ENCODE measurements around the gene NT5C1B. TPM values are rescaled to one million over a fixed set of nuclear protein-coding genes. Genes with fewer than 3 reads are reported as not detected.

The NT5C1B gene
- total RNA-seq, 2 donors from 2014 or later = not detected

DNA sequence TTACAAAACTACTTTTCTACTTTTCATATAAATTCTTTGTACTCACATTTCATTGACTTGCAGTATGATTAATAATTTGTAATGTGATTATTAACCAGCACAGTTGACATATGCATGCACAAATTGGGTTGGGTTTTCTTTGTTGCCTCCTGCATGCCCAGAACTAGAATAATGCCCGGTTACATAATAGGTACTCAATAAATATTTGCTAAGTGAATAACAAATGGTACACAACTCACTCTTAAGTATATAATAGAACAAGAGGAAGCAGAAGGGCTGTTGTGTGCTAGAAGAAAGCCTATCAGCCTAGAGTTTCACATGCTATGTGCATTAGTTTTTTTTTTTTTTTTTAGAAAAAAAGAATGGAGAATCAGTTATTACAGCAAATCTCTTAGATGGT is 38.2 kb downstream of the NT5C1B start:
- no peak overlapping the region for H3K27ac Mint-ChIP-seq
- H3K4me3 Mint-ChIP-seq = no peak overlapping the region
- H3K27me3 Mint-ChIP-seq = no peaks in the 10 kb centered on the region
- no peaks in the 10 kb centered on the region for H3K9me3 Mint-ChIP-seq
- ATAC-seq (replicated peaks) = no peak
- peaks cover 12% of the 10 kb centered on the region for H3K4me1 Mint-ChIP-seq
- peaks cover 38% of the 10 kb centered on the region for H3K36me3 Mint-ChIP-seq (ENCODE audit: low read depth)

DNA sequence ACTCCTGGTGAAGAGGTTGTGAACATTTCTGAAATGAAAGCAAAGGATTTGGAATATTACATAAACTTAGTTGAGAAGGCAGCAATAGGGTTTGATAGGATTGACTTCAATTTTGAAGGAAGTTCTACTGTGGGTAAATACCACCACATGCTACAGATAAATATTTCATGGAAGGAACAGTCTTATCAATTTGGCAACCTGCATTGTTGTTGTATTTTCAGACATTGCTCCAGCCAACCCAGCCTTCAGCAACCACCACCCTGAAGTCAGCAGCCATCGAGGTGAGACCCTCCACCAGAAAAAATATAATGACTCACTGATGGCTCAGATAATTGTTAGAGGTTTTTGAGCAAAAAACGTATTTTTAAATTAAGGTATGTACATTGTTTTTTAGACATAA is 38.9 kb downstream of the NT5C1B start:
- Mint-ChIP-seq H3K27ac (no peak overlapping the region), H3K27me3 (no peaks in the 10 kb centered on the region), H3K4me1 (peaks cover 12% of the 10 kb centered on the region), H3K9me3 (no peaks in the 10 kb centered on the region), H3K36me3 (ENCODE audit: low read depth) (peaks cover 33% of the 10 kb centered on the region), H3K4me3 (no peak overlapping the region)
- ATAC-seq (replicated peaks) = no peak

DNA sequence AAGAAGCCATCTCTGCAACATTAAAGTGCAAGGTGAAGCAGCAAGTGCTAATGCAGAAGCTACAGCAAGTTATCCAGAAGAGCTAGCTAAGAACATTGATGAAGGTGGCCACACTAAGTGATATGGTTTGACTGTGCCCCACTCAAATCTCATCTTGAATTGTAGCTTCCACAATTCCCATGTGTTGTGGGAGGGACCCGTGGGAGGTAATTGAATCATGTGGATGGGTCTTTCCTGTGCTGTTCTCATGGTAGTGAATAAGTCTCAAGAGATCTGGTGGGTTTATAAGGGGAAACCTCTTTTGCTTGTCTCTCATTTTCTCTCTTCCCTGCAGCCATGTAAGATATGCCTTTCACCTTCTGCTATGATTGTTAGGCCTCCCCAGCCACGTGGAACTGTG is 40.3 kb downstream of the NT5C1B start:
- Mint-ChIP-seq H3K4me1 (peaks cover 12% of the 10 kb centered on the region), H3K9me3 (no peaks in the 10 kb centered on the region), H3K4me3 (no peak overlapping the region), H3K27me3 (no peaks in the 10 kb centered on the region), H3K36me3 (ENCODE audit: low read depth) (peaks cover 21% of the 10 kb centered on the region), H3K27ac (no peak overlapping the region)
- ATAC-seq (replicated peaks) = no peak

DNA sequence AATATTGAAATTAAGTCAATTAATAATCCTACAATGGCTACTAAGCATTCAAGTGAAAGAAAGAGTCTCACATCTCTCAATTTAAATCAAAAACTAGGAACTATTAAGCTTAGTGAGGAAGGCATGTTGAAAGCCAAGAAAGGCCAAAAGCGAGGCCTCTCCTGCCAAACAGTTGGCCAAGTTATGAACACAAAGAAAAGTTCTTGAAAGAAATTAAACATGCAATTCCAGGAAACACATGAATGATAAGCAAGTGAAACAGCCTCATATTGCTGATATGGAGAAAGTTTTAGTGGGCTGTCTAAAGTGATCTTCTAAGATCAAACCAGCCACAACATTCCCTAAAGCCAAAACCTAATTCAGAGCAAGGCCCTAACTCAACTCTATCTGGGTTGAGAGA is 40.7 kb downstream of the NT5C1B start:
- H3K9me3 Mint-ChIP-seq = no peaks in the 10 kb centered on the region
- ATAC-seq (replicated peaks) = no peak
- H3K27me3 Mint-ChIP-seq = no peaks in the 10 kb centered on the region
- no peak overlapping the region for H3K4me3 Mint-ChIP-seq
- H3K27ac Mint-ChIP-seq = no peak overlapping the region
- peaks cover 12% of the 10 kb centered on the region for H3K4me1 Mint-ChIP-seq
- H3K36me3 Mint-ChIP-seq (ENCODE audit: low read depth) = peaks cover 18% of the 10 kb centered on the region

DNA sequence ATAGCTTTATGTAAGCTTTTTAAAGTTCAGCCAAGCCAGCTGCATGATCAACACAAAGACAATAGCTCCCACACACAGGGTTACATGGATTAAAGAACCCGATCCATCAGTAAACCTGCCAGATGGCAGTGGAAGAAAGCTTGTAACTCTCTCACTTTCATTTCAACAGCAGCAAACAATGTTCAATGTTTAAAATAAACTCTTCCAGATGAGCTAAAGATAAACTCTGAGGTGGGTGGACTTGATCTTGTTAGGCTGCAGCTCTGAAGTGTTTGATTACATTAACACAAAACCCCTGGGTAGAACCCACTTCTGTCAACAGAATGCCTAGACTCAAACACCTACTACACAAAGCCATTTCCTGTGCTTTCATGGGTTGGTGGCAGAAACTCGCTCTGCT is 42.8 kb downstream of the NT5C1B start:
- Mint-ChIP-seq H3K27me3 (peaks cover 4% of the 10 kb centered on the region), H3K4me3 (no peak overlapping the region), H3K36me3 (ENCODE audit: low read depth) (peaks cover 1% of the 10 kb centered on the region), H3K27ac (no peak overlapping the region), H3K4me1 (peaks cover 3% of the 10 kb centered on the region), H3K9me3 (peaks cover 5% of the 10 kb centered on the region)
- no peak for ATAC-seq (replicated peaks)

DNA sequence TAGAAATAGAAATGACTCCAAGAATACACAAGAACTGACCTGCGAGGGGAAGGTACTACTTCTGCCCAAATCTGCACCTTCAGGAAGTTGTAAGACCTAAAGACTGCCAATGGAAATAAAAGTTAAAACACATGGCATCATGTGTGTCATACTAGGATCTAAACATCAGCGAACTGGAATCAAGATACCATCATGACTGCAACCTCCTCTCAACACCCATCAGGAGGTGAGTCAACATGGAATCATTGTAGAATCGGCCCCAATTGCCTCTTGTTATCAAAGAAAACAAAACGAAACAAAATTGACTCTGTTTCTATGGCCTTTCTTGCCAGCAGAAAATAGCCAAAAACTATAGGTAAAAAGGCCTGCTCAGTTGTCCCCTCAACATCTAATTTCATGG is 44.0 kb downstream of the NT5C1B start:
- Mint-ChIP-seq H3K9me3 (peaks cover 11% of the 10 kb centered on the region), H3K27ac (no peak overlapping the region), H3K27me3 (peaks cover 9% of the 10 kb centered on the region), H3K4me1 (peaks cover 3% of the 10 kb centered on the region), H3K36me3 (ENCODE audit: low read depth) (no peaks in the 10 kb centered on the region), H3K4me3 (no peak overlapping the region)
- ATAC-seq (replicated peaks) = peak; percentile 77

DNA sequence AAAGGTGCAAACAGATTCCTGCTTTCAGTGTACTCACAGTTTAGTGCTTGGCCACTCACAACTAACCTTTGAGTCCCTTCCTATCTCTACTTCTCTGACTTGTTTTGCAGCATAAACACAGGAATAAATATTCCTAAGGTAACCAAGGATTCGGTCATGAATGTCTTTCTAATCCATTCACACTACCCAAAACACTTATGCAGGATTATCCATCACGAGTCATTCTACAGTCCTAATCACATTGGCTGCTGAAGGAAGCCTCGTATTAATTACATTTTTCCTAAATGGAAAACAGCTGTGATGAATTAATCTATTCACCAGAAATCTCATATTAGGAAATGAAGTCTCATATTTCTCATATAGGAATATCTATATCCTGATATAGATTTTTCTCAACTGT is 45.2 kb downstream of the NT5C1B start:
- no peak for ATAC-seq (replicated peaks)
- H3K9me3 Mint-ChIP-seq = peaks cover 11% of the 10 kb centered on the region

DNA sequence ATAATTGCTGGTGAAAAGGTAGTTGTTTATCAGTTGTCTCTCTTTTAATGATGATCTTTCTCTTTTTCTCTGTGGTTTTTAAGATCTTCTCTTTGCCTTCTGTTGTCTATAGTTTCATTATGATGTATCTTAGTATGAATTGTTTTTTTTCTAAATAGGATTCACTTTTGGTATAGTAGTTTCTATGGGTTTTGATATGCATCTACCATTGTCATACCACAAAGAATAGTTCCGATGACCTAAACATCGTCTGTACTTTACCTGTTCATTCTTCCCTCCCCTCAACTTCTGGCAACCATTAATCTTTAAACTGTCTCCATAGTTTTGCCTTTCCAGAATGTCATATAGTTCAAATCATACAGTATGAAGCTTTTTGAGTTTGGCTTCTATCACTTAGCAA is 48.5 kb downstream of the NT5C1B start:
- Mint-ChIP-seq H3K4me1 (no peaks in the 10 kb centered on the region), H3K4me3 (no peak overlapping the region), H3K27ac (no peak overlapping the region), H3K36me3 (ENCODE audit: low read depth) (no peaks in the 10 kb centered on the region), H3K9me3 (peaks cover 11% of the 10 kb centered on the region), H3K27me3 (peaks cover 12% of the 10 kb centered on the region)
- peak; percentile 75 for ATAC-seq (replicated peaks)

More for the DNA sequence above, 45.2 kb downstream of the NT5C1B start:
- Mint-ChIP-seq H3K36me3 (ENCODE audit: low read depth) (no peaks in the 10 kb centered on the region), H3K4me3 (no peak overlapping the region), H3K4me1 (peaks cover 3% of the 10 kb centered on the region), H3K27me3 (peaks cover 9% of the 10 kb centered on the region), H3K27ac (no peak overlapping the region)

DNA sequence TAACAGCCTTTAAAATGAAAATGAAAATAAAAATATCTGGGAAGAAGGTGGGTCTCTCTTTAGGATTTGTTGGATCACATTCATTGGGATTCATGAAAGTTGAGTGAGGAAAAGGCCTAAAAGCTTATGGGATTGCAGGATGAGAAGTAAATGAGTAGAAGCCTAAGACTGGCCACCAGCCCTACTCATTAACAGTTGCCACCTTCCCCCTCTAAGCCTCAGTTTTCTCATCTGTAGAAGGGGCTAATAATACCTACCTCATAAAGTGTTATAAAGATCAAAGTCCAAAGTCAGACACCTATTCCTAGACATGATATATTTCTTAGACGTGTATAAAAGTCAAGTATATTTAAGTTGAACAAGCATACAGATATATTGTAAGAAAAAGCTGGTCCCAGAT is 52.7 kb downstream of the NT5C1B start:
- ATAC-seq (replicated peaks) = no peak
- Mint-ChIP-seq H3K27me3 (peaks cover 13% of the 10 kb centered on the region), H3K9me3 (peaks cover 11% of the 10 kb centered on the region), H3K27ac (no peak overlapping the region), H3K4me3 (no peak overlapping the region), H3K4me1 (no peaks in the 10 kb centered on the region), H3K36me3 (ENCODE audit: low read depth) (no peaks in the 10 kb centered on the region)

DNA sequence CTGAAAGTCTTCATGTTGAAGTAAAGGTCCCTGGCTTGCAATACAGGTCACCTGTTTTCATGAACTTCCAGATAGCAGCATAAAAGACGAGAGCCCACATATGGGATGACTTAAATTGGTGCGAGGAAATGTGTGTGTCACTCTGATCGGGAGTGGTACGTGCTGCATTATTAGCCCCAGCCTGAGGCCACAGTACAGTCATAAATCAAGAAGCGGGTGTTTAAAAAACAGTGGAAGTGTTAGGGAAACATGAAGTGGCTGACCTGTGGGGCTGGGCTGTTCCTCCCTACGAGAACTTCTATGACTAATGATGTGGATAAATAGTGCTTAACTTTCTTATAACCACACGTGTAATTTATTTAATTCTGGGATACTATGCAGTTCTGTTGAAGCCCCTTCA is 53.3 kb downstream of the NT5C1B start:
- Mint-ChIP-seq H3K36me3 (ENCODE audit: low read depth) (no peaks in the 10 kb centered on the region), H3K4me3 (no peak overlapping the region), H3K4me1 (no peaks in the 10 kb centered on the region), H3K27me3 (peaks cover 11% of the 10 kb centered on the region), H3K27ac (no peak overlapping the region), H3K9me3 (peaks cover 8% of the 10 kb centered on the region)
- ATAC-seq (replicated peaks) = no peak

DNA sequence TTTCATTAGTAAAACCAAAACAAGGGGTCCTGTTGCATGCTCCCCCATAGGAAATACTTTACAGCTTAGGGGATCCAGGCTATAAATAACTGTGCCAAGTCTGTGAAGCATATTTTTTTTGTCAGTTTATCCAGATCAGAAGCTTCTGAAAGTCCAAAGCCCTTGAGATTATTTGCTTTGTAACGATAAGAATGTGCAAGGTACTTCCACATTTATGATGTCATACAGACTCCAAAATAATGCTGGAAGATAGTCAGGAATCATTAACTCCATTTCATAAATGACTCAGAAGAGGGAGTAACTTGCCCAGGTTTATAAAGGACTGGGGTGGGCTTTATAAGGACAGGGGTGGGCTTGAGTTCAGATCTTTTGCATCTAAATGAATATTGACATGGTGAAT is 58.2 kb downstream of the NT5C1B start:
- Mint-ChIP-seq H3K36me3 (ENCODE audit: low read depth) (no peaks in the 10 kb centered on the region), H3K4me3 (no peak overlapping the region), H3K27ac (no peak overlapping the region), H3K27me3 (peaks cover 10% of the 10 kb centered on the region), H3K9me3 (peaks cover 4% of the 10 kb centered on the region), H3K4me1 (no peaks in the 10 kb centered on the region)
- no peak for ATAC-seq (replicated peaks)

DNA sequence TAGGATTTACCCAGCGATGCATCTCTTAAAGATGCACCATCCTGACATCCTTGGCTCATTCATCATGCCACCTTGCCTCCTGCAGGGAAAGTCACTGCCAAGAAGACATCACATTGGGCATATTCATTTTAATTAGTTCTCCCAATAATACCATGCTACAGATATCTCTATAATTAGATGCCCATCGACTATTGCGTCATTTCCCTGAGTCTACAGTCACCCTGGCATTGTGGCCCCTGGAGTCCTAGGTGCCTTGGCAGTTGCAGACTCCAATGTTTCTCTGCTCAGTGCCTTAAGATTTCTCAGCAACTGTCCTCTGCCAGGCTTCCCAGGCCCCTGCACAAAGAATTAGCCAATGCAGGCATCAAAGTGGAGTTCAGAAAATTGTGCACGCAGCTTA is 61.5 kb downstream of the NT5C1B start:
- H3K4me1 Mint-ChIP-seq = no peaks in the 10 kb centered on the region
- no peak overlapping the region for H3K4me3 Mint-ChIP-seq
- H3K27me3 Mint-ChIP-seq = peaks cover 4% of the 10 kb centered on the region
- H3K9me3 Mint-ChIP-seq = no peaks in the 10 kb centered on the region
- no peaks in the 10 kb centered on the region for H3K36me3 Mint-ChIP-seq (ENCODE audit: low read depth)
- H3K27ac Mint-ChIP-seq = no peak overlapping the region
- ATAC-seq (replicated peaks) = no peak

DNA sequence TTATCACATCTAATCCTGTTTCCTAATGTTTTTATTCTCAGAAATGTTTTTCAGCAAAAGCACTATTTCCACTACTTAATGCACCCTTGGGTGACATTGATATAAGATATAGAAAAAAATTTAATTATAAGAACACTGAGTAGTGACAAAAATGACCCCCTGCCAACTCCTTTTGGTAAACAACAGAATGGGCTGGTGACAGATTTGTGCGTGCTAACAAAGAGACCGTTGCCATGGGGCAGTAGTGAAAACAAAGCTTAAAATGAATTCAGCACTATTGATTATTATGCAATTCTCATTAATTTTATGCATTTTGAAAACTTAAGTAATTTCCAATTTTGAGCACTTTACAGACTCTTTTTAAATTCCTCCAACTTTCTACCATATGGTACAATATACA is 62.0 kb downstream of the NT5C1B start:
- no peaks in the 10 kb centered on the region for H3K9me3 Mint-ChIP-seq
- ATAC-seq (replicated peaks) = no peak
- H3K4me1 Mint-ChIP-seq = no peaks in the 10 kb centered on the region
- peaks cover 4% of the 10 kb centered on the region for H3K27me3 Mint-ChIP-seq
- H3K4me3 Mint-ChIP-seq = no peak overlapping the region
- no peaks in the 10 kb centered on the region for H3K36me3 Mint-ChIP-seq (ENCODE audit: low read depth)
- no peak overlapping the region for H3K27ac Mint-ChIP-seq

DNA sequence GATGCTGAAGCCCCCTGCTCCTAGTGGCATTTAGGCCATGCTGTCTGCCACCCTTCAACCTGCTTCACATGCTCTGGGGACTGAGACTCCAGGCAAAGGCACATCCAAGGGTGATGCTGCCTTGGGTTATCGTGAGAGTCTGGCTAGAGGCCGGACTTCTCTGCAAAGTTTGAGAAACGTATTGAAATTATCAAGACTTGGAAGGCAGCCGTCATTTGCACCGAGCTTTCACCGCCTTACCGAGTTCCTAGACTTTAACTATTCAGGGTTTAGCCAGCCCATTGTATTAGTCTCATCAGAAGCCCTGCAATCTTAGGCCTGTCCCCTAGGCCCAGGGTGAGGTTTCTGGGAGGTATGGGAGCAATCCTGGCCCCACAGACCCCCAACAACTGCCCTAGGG is 62.9 kb downstream of the NT5C1B start:
- ATAC-seq (replicated peaks) = no peak
- Mint-ChIP-seq H3K27me3 (peaks cover 4% of the 10 kb centered on the region), H3K27ac (no peak overlapping the region), H3K4me1 (no peaks in the 10 kb centered on the region), H3K4me3 (no peak overlapping the region), H3K9me3 (no peaks in the 10 kb centered on the region), H3K36me3 (ENCODE audit: low read depth) (no peaks in the 10 kb centered on the region)

DNA sequence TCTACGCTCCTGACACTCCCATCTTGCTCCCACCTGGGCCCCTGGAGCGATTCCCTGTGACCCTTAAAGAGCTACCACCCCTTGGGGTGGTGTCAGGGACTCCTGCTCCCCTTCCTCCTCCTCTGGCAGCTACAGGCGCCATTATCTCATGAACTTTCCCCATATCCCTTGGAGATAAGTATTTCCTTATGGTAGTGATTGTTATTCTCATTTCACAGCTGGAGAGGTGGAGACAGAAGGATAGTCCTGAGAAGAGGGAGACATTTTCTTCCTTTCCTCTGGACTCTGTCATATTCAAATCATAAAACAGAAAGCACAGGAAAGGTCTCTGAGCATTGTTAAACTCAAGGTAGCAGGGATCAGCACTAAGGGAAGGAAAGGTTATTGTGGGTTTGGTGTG is 63.5 kb downstream of the NT5C1B start:
- Mint-ChIP-seq H3K4me3 (no peak overlapping the region), H3K4me1 (no peaks in the 10 kb centered on the region)

DNA sequence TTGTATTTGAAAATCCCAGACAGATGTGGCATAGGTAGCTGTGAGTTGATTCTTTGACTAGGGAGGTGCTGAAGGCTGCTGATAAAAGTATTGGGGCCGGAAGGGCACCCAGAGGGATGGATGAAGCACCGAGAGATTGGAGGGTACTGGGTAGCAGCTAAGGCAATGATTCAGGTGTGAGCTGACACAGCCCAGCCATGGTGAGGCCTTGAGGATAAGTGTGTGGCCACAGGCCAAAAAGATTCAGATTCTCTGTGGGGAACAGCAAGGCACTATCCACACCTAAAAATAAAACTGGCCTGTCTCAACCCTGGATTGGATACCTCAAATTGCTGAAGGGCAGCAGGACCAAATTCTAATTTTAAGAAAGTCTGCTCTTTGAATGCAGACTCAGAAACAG is 64.1 kb downstream of the NT5C1B start:
- no peaks in the 10 kb centered on the region for H3K4me1 Mint-ChIP-seq
- no peaks in the 10 kb centered on the region for H3K36me3 Mint-ChIP-seq (ENCODE audit: low read depth)
- H3K9me3 Mint-ChIP-seq = no peaks in the 10 kb centered on the region
- H3K4me3 Mint-ChIP-seq = no peak overlapping the region
- ATAC-seq (replicated peaks) = no peak
- H3K27me3 Mint-ChIP-seq = peaks cover 3% of the 10 kb centered on the region
- H3K27ac Mint-ChIP-seq = no peak overlapping the region

More for the DNA sequence above, 63.5 kb downstream of the NT5C1B start:
- Mint-ChIP-seq H3K9me3 (no peaks in the 10 kb centered on the region), H3K27me3 (peaks cover 1% of the 10 kb centered on the region), H3K36me3 (ENCODE audit: low read depth) (no peaks in the 10 kb centered on the region), H3K27ac (no peak overlapping the region)
- no peak for ATAC-seq (replicated peaks)

Measured in activated T-helper 17 cell treated with anti-CD3 and anti-CD28 coated beads, Interleukin-2, amount 50 U/mL, for 72 hours (primary cell).